HG02973 (cell line): Measurements from ENCODE around the gene CHMP6.

Experiments
- ATAC-seq: cut with Tn5 transposase; IDR thresholded peaks from one replicate; pipeline ENCODE4 v1.9.1; 2021; ENCODE audit warnings: moderate library complexity; ENCODE audit not compliant: unreplicated experiment

CHMP6 gene

GRCh38 chr17:80956321-80957190 is 35.1 kb upstream of the CHMP6 start:
- no peak for ATAC-seq

DNA sequence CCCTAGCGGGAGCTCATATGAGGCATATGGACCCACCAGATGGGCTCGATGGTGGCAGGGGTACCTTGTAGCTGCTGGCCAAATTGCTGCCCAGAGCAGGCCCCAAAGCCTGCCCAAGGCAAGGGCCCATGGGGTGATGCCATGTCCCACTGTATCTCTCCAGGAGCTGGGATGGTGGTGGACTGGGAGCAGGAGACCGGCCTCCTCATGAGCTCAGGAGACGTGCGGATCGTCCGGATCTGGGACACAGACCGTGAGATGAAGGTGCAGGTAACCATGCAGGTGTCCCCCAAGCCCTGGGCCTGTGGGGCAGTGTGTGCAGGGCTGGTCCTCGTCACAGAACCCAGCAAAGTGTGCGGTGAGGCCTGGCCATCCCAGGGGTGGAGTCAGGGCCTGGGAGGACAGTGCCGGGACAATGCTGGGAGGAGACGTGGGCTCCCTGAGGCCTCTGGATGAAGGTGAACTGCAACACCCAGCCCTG is 34.1 kb upstream of the CHMP6 start:
- no peak for ATAC-seq

DNA sequence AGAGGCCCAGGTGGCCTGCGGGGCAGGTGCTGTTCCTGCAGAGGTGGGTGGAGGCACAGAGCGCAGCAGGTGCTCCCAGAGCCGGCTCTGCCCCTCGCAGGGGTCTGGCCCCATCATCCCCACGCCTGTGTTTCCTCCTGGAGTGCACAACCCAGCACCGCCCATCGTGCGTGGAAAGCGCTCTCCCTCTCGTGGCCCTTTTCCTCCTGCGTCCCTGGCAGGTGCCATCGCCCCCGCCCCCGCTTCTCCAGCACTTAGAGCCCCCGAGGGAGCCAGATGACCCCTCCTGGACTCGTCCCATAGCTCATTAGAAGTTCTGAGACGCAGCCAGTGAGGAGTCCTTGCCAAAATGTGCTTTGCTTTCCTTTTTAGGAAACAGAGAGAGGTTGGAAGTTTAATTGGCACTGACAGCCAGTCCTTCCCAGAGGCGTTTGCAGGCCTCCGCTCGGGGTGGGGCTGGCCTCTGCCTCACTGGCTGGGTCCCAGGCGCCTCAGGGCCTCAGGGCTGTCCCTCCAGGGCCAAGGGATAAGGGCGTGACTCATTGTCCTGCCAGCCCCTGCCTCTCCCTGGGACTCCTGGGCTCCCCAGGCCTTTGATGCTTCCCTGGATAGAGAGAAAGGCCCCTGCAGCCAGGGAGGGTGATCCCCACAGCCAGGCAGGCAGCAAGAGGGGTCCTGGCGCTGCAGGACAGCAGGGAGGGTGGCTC is 32.2 kb upstream of the CHMP6 start:
- ATAC-seq: no peak

GRCh38 chr17:80960037-80960796 is 31.4 kb upstream of the CHMP6 start:
- ATAC-seq: no peak

DNA sequence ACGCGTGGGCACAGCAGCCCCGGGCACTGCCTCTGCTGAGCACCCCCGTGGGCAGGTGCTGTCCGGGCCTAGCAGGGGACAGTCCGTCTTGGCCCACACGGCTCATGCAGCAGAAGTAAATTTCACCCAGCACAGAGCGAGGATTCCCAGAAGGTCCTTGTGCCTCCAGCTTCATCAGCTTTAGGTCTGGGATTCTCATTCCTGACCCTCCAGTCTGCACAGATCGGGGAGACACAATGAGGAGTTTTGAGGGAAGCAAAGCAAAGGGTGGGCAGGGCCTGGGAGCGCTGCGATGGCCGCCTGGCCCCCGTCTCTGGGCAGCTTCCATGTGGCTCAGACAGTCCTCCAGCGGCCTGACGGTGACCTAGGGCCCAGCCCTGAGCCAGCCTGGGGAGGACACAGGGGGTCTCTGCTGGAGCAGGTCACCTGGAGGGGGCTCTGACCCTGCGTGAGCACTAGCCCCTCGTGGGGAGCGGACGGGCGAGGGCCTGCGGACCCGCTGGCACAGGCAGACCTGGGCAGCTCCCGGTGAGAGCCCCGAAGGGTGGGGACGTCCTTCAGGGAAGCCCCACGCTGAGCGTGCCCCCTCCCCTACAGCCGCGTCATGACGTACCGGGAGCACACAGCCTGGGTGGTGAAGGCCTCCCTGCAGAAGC is 30.7 kb upstream of the CHMP6 start:
- no peak for ATAC-seq

- no peak for ATAC-seq
Observed at GRCh38 chr17:80961541-80962330, 29.9 kb upstream of the CHMP6 start.

GRCh38 chr17:80962356-80963329 is 29.0 kb upstream of the CHMP6 start:
- ATAC-seq: no peak

DNA sequence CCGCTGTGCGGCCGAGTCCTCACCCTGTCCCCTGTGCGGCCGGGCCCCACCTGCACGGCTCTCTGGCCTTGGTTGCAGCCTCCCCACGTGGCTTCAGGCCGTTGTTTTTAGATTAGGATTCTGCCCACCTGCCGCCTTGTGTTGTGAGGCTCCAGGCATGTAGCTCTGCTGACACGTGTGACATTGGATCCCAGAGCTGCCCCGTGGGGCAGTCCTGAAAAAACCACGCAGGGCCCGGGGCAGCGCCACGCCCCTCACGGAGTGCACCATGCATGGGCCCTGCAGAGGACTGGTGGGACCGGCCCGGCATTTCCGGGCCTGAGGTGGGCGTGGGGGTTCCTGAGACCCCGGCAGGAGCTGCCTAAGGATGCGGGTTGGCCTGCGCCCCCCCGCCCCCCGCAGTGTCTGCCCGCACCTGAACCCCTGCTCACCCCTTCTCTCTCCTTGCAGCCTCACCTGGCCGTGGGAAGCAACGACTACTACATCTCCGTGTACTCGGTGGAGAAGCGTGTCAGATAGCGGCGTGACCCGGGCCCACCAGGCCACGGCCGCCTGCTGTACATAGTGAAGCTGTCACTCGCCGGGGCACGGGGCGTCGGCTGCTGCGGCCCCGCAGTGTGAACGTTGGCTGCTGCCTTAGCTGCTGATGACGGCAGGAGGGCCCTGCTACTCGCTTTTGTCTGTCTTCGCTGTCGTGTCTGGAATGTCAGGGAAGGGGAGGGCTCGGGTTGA is 27.7 kb upstream of the CHMP6 start:
- ATAC-seq: no peak

DNA sequence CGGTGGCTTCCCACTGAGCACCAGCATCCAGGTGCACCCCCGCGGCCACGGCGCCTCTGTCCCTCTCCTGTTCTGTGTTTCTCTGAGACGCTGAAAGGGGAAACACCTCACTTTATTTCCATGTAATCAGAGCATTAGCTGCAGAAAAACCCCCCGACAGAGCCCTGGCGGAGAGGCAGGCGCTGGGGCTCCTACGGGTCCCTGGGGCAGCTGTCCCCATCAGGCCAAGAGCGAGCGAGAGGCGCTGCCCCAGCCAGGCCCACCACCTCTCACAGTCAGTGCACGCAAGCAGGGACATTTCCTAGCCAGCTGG is 27.1 kb upstream of the CHMP6 start:
- ATAC-seq: no peak

GRCh38 chr17:80964859-80965580 is 26.6 kb upstream of the CHMP6 start:
- ATAC-seq: no peak

- ATAC-seq: no peak
Observed at GRCh38 chr17:80965606-80966005, 26.0 kb upstream of the CHMP6 start.

DNA sequence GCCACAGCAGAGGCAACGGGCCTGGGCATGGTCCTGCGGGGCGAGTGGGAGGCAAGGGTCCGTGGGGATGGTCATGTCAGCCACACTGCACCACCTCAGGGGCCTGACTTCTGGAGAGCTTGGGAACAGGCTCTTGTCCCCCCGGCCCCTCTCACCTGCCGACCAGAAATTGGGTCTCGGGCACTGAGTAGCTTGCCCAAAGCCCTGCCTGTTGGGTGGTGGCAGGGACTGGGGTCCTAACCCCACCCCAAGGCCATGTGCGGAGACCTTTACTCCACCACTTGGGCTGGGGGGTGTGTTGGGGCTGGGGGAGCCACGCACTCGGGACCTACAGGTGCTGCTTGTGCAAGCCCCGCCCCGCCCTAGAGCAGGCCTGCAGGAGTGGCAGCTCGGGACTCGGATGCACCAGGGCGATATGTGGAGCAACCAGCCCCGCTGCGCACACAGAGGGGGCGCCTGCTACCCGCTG is 24.2 kb upstream of the CHMP6 start:
- no peak for ATAC-seq

- no peak for ATAC-seq
Observed at GRCh38 chr17:80968602-80969029, 23.0 kb upstream of the CHMP6 start.

GRCh38 chr17:80969030-80969673 is 22.5 kb upstream of the CHMP6 start:
- no peak for ATAC-seq

GRCh38 chr17:80969674-80970043 is 22.0 kb upstream of the CHMP6 start:
- ATAC-seq: no peak

DNA sequence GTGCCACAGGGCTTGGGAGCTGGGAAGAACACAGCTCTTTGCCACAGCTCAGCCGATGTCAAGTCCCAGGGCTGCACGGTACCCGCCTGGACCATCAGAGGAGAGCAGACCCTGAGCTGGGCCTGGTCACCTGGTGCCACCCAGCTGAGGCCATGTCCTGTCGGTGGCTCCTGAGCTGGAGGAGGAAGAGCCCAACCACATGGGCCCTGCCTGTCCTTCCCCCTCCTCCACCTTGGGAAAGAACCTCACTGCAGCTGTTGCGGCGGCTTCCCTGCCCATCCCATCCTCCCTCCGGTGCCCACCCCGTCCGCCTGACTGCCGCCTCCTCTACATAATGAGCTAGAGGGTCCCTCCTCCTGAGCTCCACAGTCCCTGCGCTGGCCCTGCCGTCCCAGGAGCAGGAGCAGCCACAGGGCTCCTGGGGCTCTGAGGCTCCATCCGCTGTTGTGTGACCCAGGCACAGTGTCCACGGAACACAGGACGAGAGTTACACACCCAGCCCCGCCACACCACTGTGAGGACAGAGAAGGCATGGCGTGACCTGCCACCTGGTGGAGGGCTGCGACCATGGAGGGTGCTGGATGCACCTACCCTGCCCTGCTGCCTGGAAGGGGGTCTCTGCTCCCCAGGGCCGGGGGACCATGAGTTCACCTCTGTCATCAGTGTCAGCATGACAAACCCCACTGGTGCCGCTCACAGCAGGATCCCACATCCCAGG is 21.4 kb upstream of the CHMP6 start:
- ATAC-seq: no peak
